ENCODE data around the gene DET1.

Gene DET1

GRCh38 chr15:88467073-88467934 is 79.2 kb downstream of the DET1 start, which contains the start of the genes MRPL46 and MRPS11:
MRPL46 (minus strand) TSS chr15:88467388; CDS start chr15:88467377, 11 bp downstream.
MRPS11 (plus strand) TSS chr15:88467708; CDS start chr15:88467718, 10 bp downstream.
- H2AFZ ChIP-seq (ENCODE audit: low read length, unreplicated experiment): peak within 1 kb of the TSS; percentile 93
- H3K79me2 ChIP-seq (ENCODE audit: control insufficient read depth, insufficient read depth, low read length, unreplicated experiment): peaks cover 53% of the 10 kb centered on the region
- peak within 1 kb of the TSS; percentile 86 for H3K27ac ChIP-seq (ENCODE audit: low read depth, low read length)
- H3K4me3 ChIP-seq (ENCODE audit: low read depth, low read length): peak within 1 kb of the TSS; percentile 98
- no peaks in the 10 kb centered on the region for H3K27me3 ChIP-seq (ENCODE audit: insufficient read depth, low read length)
- H3K4me1 ChIP-seq (ENCODE audit: control insufficient read depth, insufficient read depth, low read length, unreplicated experiment): peaks cover 29% of the 10 kb centered on the region
- peaks cover 18% of the 10 kb centered on the region for H3K36me3 ChIP-seq (ENCODE audit: insufficient read depth, low read length)

GRCh38 chr15:88465633-88466224 is 80.8 kb downstream of the DET1 start:
- peak overlapping the region; percentile 86 for H3K27ac ChIP-seq (ENCODE audit: low read depth, low read length)
- peaks cover 52% of the 10 kb centered on the region for H3K79me2 ChIP-seq (ENCODE audit: control insufficient read depth, insufficient read depth, low read length, unreplicated experiment)
- peak overlapping the region; percentile 98 for H3K4me3 ChIP-seq (ENCODE audit: low read depth, low read length)

GRCh38 chr15:88463870-88464532 is 82.5 kb downstream of the DET1 start:
- H3K4me3 ChIP-seq (ENCODE audit: low read depth, low read length): no peak overlapping the region
- peaks cover 35% of the 10 kb centered on the region for H3K79me2 ChIP-seq (ENCODE audit: control insufficient read depth, insufficient read depth, low read length, unreplicated experiment)
- no peak overlapping the region for H2AFZ ChIP-seq (ENCODE audit: low read length, unreplicated experiment)
- peaks cover 27% of the 10 kb centered on the region for H3K36me3 ChIP-seq (ENCODE audit: insufficient read depth, low read length)
- H3K4me1 ChIP-seq (ENCODE audit: control insufficient read depth, insufficient read depth, low read length, unreplicated experiment): peaks cover 29% of the 10 kb centered on the region
- H3K27me3 ChIP-seq (ENCODE audit: insufficient read depth, low read length): no peaks in the 10 kb centered on the region
- H3K27ac ChIP-seq (ENCODE audit: low read depth, low read length): no peak overlapping the region

More at GRCh38 chr15:88465633-88466224, 80.8 kb downstream of the DET1 start:
- peaks cover 24% of the 10 kb centered on the region for H3K36me3 ChIP-seq (ENCODE audit: insufficient read depth, low read length)
- peaks cover 29% of the 10 kb centered on the region for H3K4me1 ChIP-seq (ENCODE audit: control insufficient read depth, insufficient read depth, low read length, unreplicated experiment)
- H2AFZ ChIP-seq (ENCODE audit: low read length, unreplicated experiment): no peak overlapping the region
- no peaks in the 10 kb centered on the region for H3K27me3 ChIP-seq (ENCODE audit: insufficient read depth, low read length)

Data from ACC112 (cell line).